Measurements from ENCODE around the gene SERPINB1.

Gene SERPINB1

DNA sequence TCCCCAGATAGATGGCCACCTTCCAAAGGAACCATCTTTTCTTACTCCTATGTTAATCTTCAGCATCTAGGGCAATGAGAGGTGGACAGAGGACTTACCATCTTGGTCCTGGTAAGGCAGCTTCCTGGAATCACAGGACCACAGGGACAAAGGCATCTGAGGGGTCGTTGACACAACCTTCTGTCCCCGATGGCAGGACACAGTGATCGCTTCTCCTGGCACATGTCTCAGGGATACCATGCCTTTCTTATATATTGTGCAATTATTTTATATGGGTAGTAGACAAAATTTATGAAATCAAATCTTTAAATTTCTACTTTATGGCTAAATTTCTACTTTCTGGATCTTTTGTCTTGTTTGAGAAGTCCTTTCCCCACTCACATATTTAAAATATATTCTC, 20.1 kb downstream of the SERPINB1 start:
- H3K4me3 ChIP-seq (ENCODE audit: low read depth, low read length) = no peak overlapping the region
- no peak for DNase-seq
- H3K9me3 ChIP-seq (ENCODE audit: severe bottlenecking) = no peaks in the 10 kb centered on the region
- TF ChIP-seq, protein P1, sequence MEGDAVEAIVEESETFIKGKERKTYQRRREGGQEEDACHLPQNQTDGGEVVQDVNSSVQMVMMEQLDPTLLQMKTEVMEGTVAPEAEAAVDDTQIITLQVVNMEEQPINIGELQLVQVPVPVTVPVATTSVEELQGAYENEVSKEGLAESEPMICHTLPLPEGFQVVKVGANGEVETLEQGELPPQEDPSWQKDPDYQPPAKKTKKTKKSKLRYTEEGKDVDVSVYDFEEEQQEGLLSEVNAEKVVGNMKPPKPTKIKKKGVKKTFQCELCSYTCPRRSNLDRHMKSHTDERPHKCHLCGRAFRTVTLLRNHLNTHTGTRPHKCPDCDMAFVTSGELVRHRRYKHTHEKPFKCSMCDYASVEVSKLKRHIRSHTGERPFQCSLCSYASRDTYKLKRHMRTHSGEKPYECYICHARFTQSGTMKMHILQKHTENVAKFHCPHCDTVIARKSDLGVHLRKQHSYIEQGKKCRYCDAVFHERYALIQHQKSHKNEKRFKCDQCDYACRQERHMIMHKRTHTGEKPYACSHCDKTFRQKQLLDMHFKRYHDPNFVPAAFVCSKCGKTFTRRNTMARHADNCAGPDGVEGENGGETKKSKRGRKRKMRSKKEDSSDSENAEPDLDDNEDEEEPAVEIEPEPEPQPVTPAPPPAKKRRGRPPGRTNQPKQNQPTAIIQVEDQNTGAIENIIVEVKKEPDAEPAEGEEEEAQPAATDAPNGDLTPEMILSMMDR (IDR thresholded peaks at IDR 0.05; ENCODE audit: low read depth, low read length) = no peak
- no peaks in the 10 kb centered on the region for H3K36me3 ChIP-seq
- no peak overlapping the region for H3K27ac ChIP-seq
- no peaks in the 10 kb centered on the region for H3K27me3 ChIP-seq (ENCODE audit: insufficient read depth, low read depth, severe bottlenecking)

DNA sequence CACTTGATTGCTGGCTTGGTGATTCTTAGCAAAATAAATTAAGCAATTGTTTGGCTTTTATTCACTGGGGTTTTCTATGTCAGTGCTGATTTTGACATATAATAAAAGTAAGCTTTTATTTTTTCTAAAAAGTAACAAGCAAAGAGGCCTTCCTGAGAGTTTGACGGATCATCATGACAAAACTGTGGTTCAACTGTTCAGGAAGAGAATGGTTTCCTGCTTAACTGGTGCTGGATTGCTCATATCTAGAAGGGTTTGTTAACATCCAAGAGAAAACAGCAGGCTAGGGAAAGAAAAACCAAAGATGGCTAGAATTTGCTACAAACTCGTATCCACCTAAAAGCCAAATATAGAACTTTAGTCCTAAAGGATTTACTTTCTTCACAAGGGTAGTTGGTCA, 21.2 kb downstream of the SERPINB1 start:
- Histone ChIP-seq H3K9me3 (ENCODE audit: severe bottlenecking) (peaks cover 6% of the 10 kb centered on the region), H3K27me3 (ENCODE audit: insufficient read depth, low read depth, severe bottlenecking) (no peaks in the 10 kb centered on the region), H3K4me3 (ENCODE audit: low read depth, low read length) (no peak overlapping the region), H3K36me3 (no peaks in the 10 kb centered on the region), H3K27ac (no peak overlapping the region)
- no peak for DNase-seq
- TF ChIP-seq, protein P1 (IDR thresholded peaks at IDR 0.05; ENCODE audit: low read depth, low read length) = no peak

DNA sequence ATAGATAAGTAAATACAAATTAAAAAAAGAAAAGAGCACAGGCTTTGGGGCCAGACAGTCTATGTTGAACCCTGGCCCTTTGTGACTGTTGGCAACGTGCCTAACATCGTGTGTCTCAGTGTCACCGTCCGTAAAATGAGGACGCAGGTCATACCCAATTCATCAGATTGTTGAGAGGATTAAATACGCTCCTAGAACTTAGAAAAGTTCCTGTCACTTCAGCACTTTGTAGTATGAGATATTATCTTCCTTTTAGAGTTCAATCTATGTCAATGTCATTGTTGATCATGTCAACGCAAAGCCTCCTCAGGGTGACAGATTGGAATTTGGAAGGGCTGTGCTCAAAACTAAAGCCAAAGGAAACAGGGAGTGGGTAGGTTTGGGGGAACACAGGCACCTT, 21.7 kb downstream of the SERPINB1 start:
- Histone ChIP-seq H3K4me3 (ENCODE audit: low read depth, low read length) (no peak overlapping the region), H3K36me3 (no peaks in the 10 kb centered on the region), H3K9me3 (ENCODE audit: severe bottlenecking) (peaks cover 6% of the 10 kb centered on the region), H3K27ac (no peak overlapping the region), H3K27me3 (ENCODE audit: insufficient read depth, low read depth, severe bottlenecking) (no peaks in the 10 kb centered on the region)
- no peak for DNase-seq
- TF ChIP-seq, protein P1 (IDR thresholded peaks at IDR 0.05; ENCODE audit: low read depth, low read length) = no peak

DNA sequence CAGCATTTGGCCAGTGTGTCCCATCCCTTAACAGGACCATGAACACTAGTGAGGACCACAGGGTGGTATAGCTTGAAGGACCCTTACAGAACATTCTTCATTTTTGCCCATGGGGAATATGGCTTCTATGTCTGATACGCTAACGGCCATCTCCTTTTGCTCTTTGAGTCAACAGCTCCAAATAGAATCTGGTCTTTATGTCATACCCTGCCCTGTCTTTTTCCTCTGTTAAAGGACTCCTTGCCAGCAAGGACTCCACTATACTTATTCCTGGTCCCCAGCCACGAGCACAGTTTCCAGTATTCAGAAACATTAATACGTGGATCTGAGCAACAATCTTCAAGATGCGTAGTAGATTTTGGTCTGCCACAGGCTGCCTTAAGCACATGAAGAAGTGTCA, 22.5 kb downstream of the SERPINB1 start:
- Histone ChIP-seq H3K27me3 (ENCODE audit: insufficient read depth, low read depth, severe bottlenecking) (no peaks in the 10 kb centered on the region), H3K27ac (no peak overlapping the region), H3K9me3 (ENCODE audit: severe bottlenecking) (peaks cover 6% of the 10 kb centered on the region), H3K4me3 (ENCODE audit: low read depth, low read length) (no peak overlapping the region), H3K36me3 (no peaks in the 10 kb centered on the region)
- DNase-seq = no peak
- TF ChIP-seq, protein P1 (IDR thresholded peaks at IDR 0.05; ENCODE audit: low read depth, low read length) = no peak

DNA sequence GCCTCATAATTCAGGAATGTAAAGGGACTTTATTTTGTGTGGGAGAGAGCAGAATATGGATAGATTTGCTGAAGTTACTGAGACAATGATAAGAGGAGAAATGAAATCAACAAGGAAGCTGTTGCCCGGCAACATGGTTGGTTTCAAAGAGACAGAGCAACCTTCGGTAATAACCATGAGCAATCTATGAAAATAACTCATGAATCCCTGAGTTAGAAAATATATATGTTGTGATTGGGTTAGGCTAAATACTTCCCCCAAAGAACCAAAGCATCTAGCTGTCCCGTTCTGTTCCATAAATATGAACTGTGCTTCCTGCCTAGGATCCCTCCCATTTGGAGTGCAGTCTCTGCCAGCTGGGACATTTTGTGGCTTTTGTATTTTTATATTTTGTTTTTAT, 23.1 kb downstream of the SERPINB1 start:
- Histone ChIP-seq H3K27ac (no peak overlapping the region), H3K4me3 (ENCODE audit: low read depth, low read length) (no peak overlapping the region), H3K9me3 (ENCODE audit: severe bottlenecking) (peaks cover 6% of the 10 kb centered on the region), H3K36me3 (no peaks in the 10 kb centered on the region), H3K27me3 (ENCODE audit: insufficient read depth, low read depth, severe bottlenecking) (no peaks in the 10 kb centered on the region)
- DNase-seq = no peak
- TF ChIP-seq, protein P1 (IDR thresholded peaks at IDR 0.05; ENCODE audit: low read depth, low read length) = no peak

DNA sequence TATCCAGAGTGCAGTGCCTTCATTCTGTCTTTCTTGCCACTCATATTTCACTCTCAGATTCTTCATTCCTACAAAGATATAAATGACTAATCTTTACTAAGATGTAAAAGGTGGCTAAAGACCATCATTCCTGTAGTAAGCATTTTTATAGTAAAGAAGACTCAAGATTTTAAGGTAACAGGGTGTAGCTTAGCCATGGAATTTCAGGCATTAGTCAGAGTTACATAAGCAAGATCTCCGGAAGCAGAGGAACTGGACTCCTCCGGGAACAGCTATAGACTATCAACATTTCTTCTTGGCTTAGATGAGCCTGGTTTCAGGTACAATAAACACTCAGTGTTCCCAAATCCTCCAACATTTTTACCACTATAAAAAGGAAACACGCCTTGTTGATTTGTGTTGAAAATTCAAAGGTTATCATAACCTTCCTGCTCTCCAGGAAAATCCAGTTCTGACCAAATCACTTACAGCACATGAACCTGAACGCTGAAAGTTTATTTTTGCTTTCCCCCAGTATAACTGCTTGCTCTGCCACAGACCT, 23.7 kb downstream of the SERPINB1 start:
- Histone ChIP-seq H3K27ac (no peak overlapping the region), H3K9me3 (ENCODE audit: severe bottlenecking) (peaks cover 6% of the 10 kb centered on the region), H3K4me3 (ENCODE audit: low read depth, low read length) (no peak overlapping the region), H3K36me3 (no peaks in the 10 kb centered on the region), H3K27me3 (ENCODE audit: insufficient read depth, low read depth, severe bottlenecking) (no peaks in the 10 kb centered on the region)
- DNase-seq = no peak
- TF ChIP-seq, protein P1 (IDR thresholded peaks at IDR 0.05; ENCODE audit: low read depth, low read length) = no peak
